PC-9 (cell line): ENCODE data around the gene AMOTL2.

Experiments used
- EZH2 ChIP-seq: fragments of 200-600 bp; sonication (generic); IDR thresholded peaks from 2 replicates; pipeline ENCODE4 v1.8.0; 2017; ENCODE audit warnings: antibody characterized with exemption, low read depth
- TF ChIP-seq, protein P1 (sequence below): fragments of 200-600 bp; sonication (generic); conservative IDR thresholded peaks from 2 replicates; pipeline ENCODE4 v1.6.1; 2017; ENCODE audit warnings: mixed run types, antibody characterized with exemption, mild to moderate bottlenecking, moderate library complexity

DNA sequence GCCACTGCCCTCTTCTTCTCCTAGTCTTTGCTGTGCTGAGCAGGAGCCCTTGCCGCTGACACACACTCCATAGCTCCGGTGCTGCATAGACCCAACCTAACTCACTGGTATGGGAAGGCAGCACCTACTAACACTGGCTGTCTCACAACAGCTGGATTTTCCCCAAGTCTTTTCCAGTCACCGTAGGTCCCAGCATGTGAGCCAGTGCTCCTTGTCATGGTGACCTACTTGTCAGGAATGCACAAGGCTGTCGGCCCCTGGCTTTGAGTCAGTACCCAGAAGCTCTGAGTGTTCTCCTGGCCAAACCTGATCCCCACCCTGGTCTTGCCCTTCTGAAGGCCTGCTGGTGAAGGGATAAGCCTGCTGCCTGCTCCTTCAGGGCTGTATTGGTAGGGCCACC lies 25.7 kb downstream of the AMOTL2 start:
- TF ChIP-seq, protein P1, sequence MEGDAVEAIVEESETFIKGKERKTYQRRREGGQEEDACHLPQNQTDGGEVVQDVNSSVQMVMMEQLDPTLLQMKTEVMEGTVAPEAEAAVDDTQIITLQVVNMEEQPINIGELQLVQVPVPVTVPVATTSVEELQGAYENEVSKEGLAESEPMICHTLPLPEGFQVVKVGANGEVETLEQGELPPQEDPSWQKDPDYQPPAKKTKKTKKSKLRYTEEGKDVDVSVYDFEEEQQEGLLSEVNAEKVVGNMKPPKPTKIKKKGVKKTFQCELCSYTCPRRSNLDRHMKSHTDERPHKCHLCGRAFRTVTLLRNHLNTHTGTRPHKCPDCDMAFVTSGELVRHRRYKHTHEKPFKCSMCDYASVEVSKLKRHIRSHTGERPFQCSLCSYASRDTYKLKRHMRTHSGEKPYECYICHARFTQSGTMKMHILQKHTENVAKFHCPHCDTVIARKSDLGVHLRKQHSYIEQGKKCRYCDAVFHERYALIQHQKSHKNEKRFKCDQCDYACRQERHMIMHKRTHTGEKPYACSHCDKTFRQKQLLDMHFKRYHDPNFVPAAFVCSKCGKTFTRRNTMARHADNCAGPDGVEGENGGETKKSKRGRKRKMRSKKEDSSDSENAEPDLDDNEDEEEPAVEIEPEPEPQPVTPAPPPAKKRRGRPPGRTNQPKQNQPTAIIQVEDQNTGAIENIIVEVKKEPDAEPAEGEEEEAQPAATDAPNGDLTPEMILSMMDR = no peak
- TF ChIP-seq EZH2 = no peak
